DMS 273 treated with DMSO at 0.1 percent for 48 hours (cell line): ENCODE data around the gene DEPDC1B.
"Not testable (repeated sequence)": the region's sequence is repeated elsewhere in the genome, so short reads cannot be mapped to it uniquely, and the experiment has no call there.

ENCODE experiments used
- DNase-seq: peaks from one replicate; lab custom pipeline; 2025; lab: John Stamatoyannopoulos, UW

Gene DEPDC1B

GRCh38 chr5:60699288-60699608 is 718 bp downstream of the DEPDC1B start:
- DNase-seq, result no peak

- DNase-seq, result no peak
Measured at GRCh38 chr5:60698336-60698735, 1.6 kb downstream of the DEPDC1B start.

GRCh38 chr5:60690326-60690725 is 9.6 kb downstream of the DEPDC1B start:
- no peak for DNase-seq

- DNase-seq, result no peak
Measured at GRCh38 chr5:60688980-60689379, 11.0 kb downstream of the DEPDC1B start.

GRCh38 chr5:60687927-60688720 is 11.8 kb downstream of the DEPDC1B start:
- DNase-seq, result peak; percentile 33

GRCh38 chr5:60686157-60686556 is 13.8 kb downstream of the DEPDC1B start:
- DNase-seq, result no peak

GRCh38 chr5:60685700-60686099 is 14.3 kb downstream of the DEPDC1B start:
- no peak for DNase-seq

GRCh38 chr5:60685028-60685427 is 14.9 kb downstream of the DEPDC1B start:
- DNase-seq, result no peak

- DNase-seq, result not testable (repeated sequence)
Measured at GRCh38 chr5:60682007-60682406, 18.0 kb downstream of the DEPDC1B start.

GRCh38 chr5:60679816-60680215 is 20.1 kb downstream of the DEPDC1B start:
- DNase-seq, result no peak

GRCh38 chr5:60677850-60678664 is 21.9 kb downstream of the DEPDC1B start:
- DNase-seq, result no peak

GRCh38 chr5:60675286-60675685 is 24.7 kb downstream of the DEPDC1B start:
- no peak for DNase-seq

- DNase-seq, result no peak
Measured at GRCh38 chr5:60674251-60675069, 25.5 kb downstream of the DEPDC1B start.

GRCh38 chr5:60673334-60673733 is 26.6 kb downstream of the DEPDC1B start:
- no peak for DNase-seq

- DNase-seq, result no peak
Measured at GRCh38 chr5:60672693-60673264, 27.2 kb downstream of the DEPDC1B start.

GRCh38 chr5:60671899-60672692 is 27.9 kb downstream of the DEPDC1B start:
- DNase-seq, result no peak

GRCh38 chr5:60670749-60671148 is 29.2 kb downstream of the DEPDC1B start:
- no peak for DNase-seq

GRCh38 chr5:60668686-60669304 is 31.2 kb downstream of the DEPDC1B start:
- DNase-seq, result no peak

GRCh38 chr5:60651872-60652620 is 47.9 kb downstream of the DEPDC1B start:
- DNase-seq, result no peak

GRCh38 chr5:60649288-60649917 is 50.6 kb downstream of the DEPDC1B start:
- peak; percentile 30 for DNase-seq
